ENCODE data around the gene EYS. TPM values are rescaled to one million over a fixed set of nuclear protein-coding genes. Genes with fewer than 3 reads are reported as not detected.

EYS gene
- total and polyA plus RNA-seq, 2 of the 8 experiments (the other 6 are each of a cell fraction or from before 2014, with no cell fraction given): 0.05 to 0.13 TPM

- no peak for TF ChIP-seq MAFK (IDR thresholded peaks at IDR 0.05; ENCODE audit: low read depth, low read length)
These were observed 593.4 kb downstream of the EYS start (continued) for GRCh38 chr6:65113581-65113980.

GRCh38 chr6:65112435-65112834 is 594.6 kb downstream of the EYS start:
- Histone ChIP-seq H3K4ac (replicated peaks; ENCODE audit: insufficient read length, low read depth, low read length) (no peak overlapping the region), H3K27ac (ENCODE audit: low read depth, low read length) (no peak overlapping the region), H4K8ac (ENCODE audit: extremely low read depth, insufficient read depth, low read length) (no peak overlapping the region), H3K79me2 (ENCODE audit: control insufficient read depth in 1 of 2, insufficient read depth in 2 of 2, low read length in 2 of 2) (no peaks in the 10 kb centered on the region), H3K79me1 (ENCODE audit: low read depth, low read length) (no peaks in the 10 kb centered on the region), H3K18ac (ENCODE audit: extremely low read depth, low read length) (no peak overlapping the region), H2BK120ac (replicated peaks; ENCODE audit: low read depth, low read length) (no peak overlapping the region), H2BK20ac (ENCODE audit: low read length) (no peak overlapping the region), H3K4me3 (ENCODE audit: extremely low read depth in 1 of 4, insufficient read depth in 2 of 4, low read depth in 3 of 4, low read length in 4 of 4) (no peak overlapping the region), H2BK5ac (ENCODE audit: low read depth, low read length) (no peak overlapping the region), H2AK5ac (ENCODE audit: low read depth, low read length) (no peak overlapping the region), H4K20me1 (replicated peaks in 1 of 2; ENCODE audit: control insufficient read depth in 1 of 2, insufficient read depth in 2 of 2, low read length in 2 of 2) (no peaks in the 10 kb centered on the region), H3K27me3 (replicated peaks in 1 of 4; ENCODE audit: control insufficient read depth in 3 of 4, extremely low read depth in 1 of 4, insufficient read depth in 3 of 4, low read length in 3 of 4) (no peaks in the 10 kb centered on the region), H3K4me2 (ENCODE audit: insufficient read depth in 1 of 2, low read depth in 2 of 2, low read length in 2 of 2) (no peak overlapping the region), H2AFZ (ENCODE audit: low read length) (no peak overlapping the region), H4K91ac (replicated peaks; ENCODE audit: insufficient read length, low read length) (no peak overlapping the region), H3K56ac (replicated peaks; ENCODE audit: insufficient read length, low read depth, low read length) (no peak overlapping the region), H2BK15ac (ENCODE audit: low read length) (no peak overlapping the region), H2BK12ac (ENCODE audit: low read depth, low read length) (no peak overlapping the region), H3K9ac (replicated peaks in 1 of 4; ENCODE audit: extremely low read depth in 1 of 4, low read depth in 3 of 4, low read length in 3 of 4) (no peak overlapping the region), H3K14ac (ENCODE audit: insufficient read length) (no peak overlapping the region), H3K9me3 (ENCODE audit: insufficient read depth in 2 of 2, low read depth in 1 of 2, low read length in 1 of 2) (no peaks in the 10 kb centered on the region), H3K36me3 (ENCODE audit: control insufficient read depth in 2 of 4, insufficient read depth in 4 of 4, low read length in 3 of 4) (no peaks in the 10 kb centered on the region), H3K23ac (ENCODE audit: insufficient read length) (no peak overlapping the region), H3K4me1 (replicated peaks in 1 of 4; ENCODE audit: control insufficient read depth in 3 of 4, insufficient read depth in 4 of 4, low read length in 3 of 4) (no peaks in the 10 kb centered on the region), H3K23me2 (ENCODE audit: low read depth, low read length) (no peaks in the 10 kb centered on the region), H4K5ac (ENCODE audit: insufficient read length, low read depth, low read length) (no peak overlapping the region)
- ChIA-PET CTCF (ENCODE audit: partially characterized antibody) (no interaction called here), POLR2A (ENCODE audit: partially characterized antibody) (no interaction called here)
- FAIRE-seq (no peak), DNase-seq (ENCODE audit: low read depth in 1 of 2, low spot score in 2 of 2) (no peak)
- TF ChIP-seq RNF2 (IDR thresholded peaks at IDR 0.05; ENCODE audit: borderline replicate concordance, low read depth, low read length, missing control alignments, poor library complexity, severe bottlenecking) (no peak), RBBP5 (IDR thresholded peaks at IDR 0.05; ENCODE audit: borderline replicate concordance, low read depth, low read length) (no peak)

Data from H1 (cell line).